NOMO-1 treated with dmso at 0.1 percent for 144 hours (cell line): ENCODE measurements around the gene PPP1R12B.
"Not testable (repeated sequence)": the region's sequence is repeated elsewhere in the genome, so short reads cannot be mapped to it uniquely, and the experiment has no call there.

ENCODE experiments used
- DNase-seq: peaks from one replicate; lab custom pipeline; 2025; ENCODE audit not compliant: unreplicated experiment; lab: John Stamatoyannopoulos, UW

Gene PPP1R12B

GRCh38 chr1:202625416-202626360, 277.2 kb downstream of the PPP1R12B start:
- DNase-seq = peak; percentile 51

- DNase-seq = not testable (repeated sequence)
Observed at GRCh38 chr1:202627036-202627435, 278.5 kb downstream of the PPP1R12B start.

- DNase-seq = no peak
Observed at GRCh38 chr1:202627841-202628565, 279.5 kb downstream of the PPP1R12B start.

GRCh38 chr1:202628646-202629215, 280.2 kb downstream of the PPP1R12B start:
- no peak for DNase-seq

- peak; percentile 17 for DNase-seq
Observed at GRCh38 chr1:202629257-202629811, 280.8 kb downstream of the PPP1R12B start.

- not testable (repeated sequence) for DNase-seq
Observed at GRCh38 chr1:202630096-202630495, 281.6 kb downstream of the PPP1R12B start.

GRCh38 chr1:202630541-202630940, 282.0 kb downstream of the PPP1R12B start:
- DNase-seq = no peak

- DNase-seq = no peak
Observed at GRCh38 chr1:202631076-202631923, 282.8 kb downstream of the PPP1R12B start.

GRCh38 chr1:202632241-202632640, 283.7 kb downstream of the PPP1R12B start:
- no peak for DNase-seq

- DNase-seq = not testable (repeated sequence)
Observed at GRCh38 chr1:202636171-202636570, 287.7 kb downstream of the PPP1R12B start.

- not testable (repeated sequence) for DNase-seq
Observed at GRCh38 chr1:202637321-202638018, 289.0 kb downstream of the PPP1R12B start.

- DNase-seq = no peak
Observed at GRCh38 chr1:202638019-202638700, 289.7 kb downstream of the PPP1R12B start.

GRCh38 chr1:202638701-202639305, 290.3 kb downstream of the PPP1R12B start:
- DNase-seq = not testable (repeated sequence)

GRCh38 chr1:202639500-202639899, 291.0 kb downstream of the PPP1R12B start:
- DNase-seq = no peak

- no peak for DNase-seq
Observed at GRCh38 chr1:202642212-202642611, 293.7 kb downstream of the PPP1R12B start.
